Stimulated activated CD4-positive, alpha-beta T cell treated with anti-CD3 and anti-CD28 coated beads, Interleukin-1b, Interleukin-23, amount 100 ng/mL, for 48 hours (primary cell): ENCODE measurements around the gene SF3B2.
"Not testable (repeated sequence)": the region's sequence is repeated elsewhere in the genome, so short reads cannot be mapped to it uniquely, and the experiment has no call there.

Source experiments
- DNase-seq: peaks from one replicate; pipeline ENCODE4 v3.0.0-alpha.2; 2020

Gene SF3B2

GRCh38 chr11:66020212-66020611 lies 32.0 kb upstream of the SF3B2 start:
- DNase-seq = no peak

GRCh38 chr11:66020618-66021357 lies 31.4 kb upstream of the SF3B2 start:
- DNase-seq = no peak

GRCh38 chr11:66022401-66023185 lies 29.6 kb upstream of the SF3B2 start:
- DNase-seq = peak; percentile 74

DNA sequence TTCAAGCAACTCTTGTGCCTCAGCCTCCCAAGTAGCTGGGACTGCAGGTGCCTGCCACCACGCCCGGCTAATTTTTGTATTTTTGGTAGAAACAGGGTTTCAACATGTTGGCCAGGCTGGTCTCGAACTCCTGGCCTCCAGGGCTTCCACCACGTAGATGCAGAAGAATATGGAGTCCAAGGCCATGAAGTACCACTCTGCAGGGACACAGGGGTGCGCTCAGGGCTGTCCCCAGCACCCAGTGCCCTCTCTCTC lies 29.1 kb upstream of the SF3B2 start:
- not testable (repeated sequence) for DNase-seq

DNA sequence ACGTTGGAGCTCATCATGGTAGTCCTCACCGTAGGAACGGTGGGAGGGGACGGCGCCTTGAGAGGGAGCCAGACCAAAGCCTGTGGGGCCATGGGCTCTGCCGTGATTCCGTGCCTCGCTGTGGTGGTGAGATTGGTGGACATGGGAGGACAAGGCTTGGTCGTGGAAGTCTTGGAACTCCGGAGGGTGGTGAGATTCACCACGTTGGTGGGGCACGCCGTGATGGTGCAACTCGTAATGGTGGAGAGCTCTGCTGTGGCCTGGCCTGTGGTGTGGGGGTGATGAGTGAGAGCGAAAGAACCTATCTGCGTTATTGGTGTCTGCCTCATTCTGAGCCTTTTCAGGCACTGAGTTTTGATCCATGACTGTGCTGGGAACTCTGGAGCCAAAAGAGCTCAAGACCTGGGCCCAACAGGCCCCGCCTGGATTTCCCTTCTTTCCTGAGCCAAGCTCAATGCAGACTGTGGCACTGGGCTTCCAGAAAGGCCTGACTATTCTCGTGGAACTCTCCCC lies 26.1 kb upstream of the SF3B2 start, which contains the start of gene CATSPER1:
TSS of gene CATSPER1 (minus strand) at position 463 of the 513 bp plus-strand sequence. CDS start at position 363, 100 bp downstream.
- no peak for DNase-seq

GRCh38 chr11:66032957-66033735 lies 19.0 kb upstream of the SF3B2 start:
- DNase-seq = no peak

GRCh38 chr11:66035653-66036333 lies 16.4 kb upstream of the SF3B2 start:
- no peak for DNase-seq

DNA sequence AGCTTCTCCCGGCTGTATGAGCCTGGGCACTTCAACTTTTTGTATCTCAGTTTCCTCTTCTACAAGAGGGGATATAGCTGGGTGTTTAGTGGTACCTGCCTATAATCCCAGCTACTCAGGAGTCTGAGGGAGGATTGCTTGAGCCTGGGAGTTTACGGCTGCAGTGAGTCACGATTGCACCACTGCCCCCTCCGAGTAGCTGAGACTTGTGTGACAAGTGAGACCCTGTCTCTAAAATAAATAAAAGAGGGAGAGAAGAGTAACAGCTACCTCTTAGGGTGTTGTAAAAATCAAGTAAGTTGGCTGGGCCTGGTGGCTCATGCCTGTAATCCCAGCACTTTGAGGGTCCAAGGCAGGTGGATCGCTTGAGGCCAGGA lies 15.8 kb upstream of the SF3B2 start:
- DNase-seq = no peak

GRCh38 chr11:66037327-66037726 lies 14.8 kb upstream of the SF3B2 start:
- DNase-seq = no peak

- no peak for DNase-seq
These were observed 12.4 kb upstream of the SF3B2 start for GRCh38 chr11:66039765-66040164.

GRCh38 chr11:66042227-66042995 lies 9.8 kb upstream of the SF3B2 start:
- no peak for DNase-seq

DNA sequence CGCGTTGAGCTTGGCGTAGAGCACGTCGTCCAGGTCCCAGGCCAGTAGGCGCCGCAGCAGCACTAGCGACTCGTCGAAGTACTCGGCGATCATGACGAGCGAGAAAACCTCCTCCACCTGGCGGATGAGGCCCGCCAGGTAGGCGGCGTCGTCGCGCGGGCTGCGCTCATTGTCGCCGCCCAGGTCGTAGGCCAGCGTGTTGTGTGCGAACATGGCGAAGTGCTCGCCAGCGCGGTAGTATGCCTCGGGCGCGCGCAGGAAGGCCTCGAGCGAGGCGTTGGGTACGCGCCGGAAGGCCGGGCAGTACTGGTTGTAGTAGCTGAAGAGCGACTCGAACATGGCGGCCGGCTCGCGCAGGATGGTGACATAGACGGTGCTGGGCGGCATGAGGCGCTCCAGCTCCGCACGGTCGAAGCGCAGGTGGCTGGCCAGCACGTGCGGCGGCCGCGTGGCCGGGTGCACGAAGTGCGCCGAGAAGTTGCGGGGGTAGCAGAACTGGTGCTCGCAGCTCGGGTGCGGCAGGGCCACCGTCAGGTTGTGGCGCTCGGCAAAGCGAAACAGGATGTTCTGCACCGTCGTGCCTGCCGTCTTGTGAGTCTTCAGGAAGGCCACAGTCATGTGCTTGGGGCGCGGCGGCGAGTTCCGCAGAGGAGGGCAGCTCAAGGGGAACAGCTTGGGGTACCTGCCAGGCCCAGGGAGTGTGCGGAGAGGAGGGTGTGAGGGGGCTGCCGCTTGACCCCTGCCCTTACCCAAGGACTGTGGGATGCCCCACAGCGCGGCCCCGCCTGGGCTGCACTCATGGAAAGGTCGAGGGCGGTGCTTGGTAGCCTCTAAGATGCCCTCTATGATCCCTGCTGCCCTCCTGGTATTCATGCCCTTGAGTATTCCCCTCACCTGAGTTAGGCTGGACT lies 8.9 kb upstream of the SF3B2 start:
- no peak for DNase-seq

GRCh38 chr11:66044757-66045156 lies 7.4 kb upstream of the SF3B2 start:
- DNase-seq = no peak

DNA sequence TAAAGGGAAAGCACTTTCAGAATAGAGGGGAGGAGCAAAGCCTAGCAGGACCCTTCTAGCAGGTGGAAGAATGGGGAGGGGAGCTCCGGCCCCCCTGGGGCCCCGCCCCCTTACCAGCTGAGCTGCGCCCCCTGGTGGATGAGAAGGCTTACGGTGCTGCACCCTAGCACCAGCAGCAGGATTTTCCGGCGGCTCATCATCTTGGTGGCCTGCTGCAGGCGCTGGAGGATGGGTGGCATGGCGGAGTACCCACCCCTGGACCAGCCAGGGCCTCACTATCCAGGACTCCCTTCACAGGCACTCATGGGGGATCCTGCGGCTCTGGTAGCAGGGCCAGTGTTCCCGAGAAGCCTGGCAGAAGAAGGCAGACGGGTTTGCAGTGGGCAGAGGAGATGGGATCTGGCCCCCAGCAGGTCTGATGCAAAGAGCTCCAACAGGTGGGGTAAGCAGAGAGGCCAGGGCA lies 7.0 kb upstream of the SF3B2 start:
- DNase-seq = peak; percentile 83

GRCh38 chr11:66046901-66047300 lies 5.3 kb upstream of the SF3B2 start:
- DNase-seq = no peak

DNA sequence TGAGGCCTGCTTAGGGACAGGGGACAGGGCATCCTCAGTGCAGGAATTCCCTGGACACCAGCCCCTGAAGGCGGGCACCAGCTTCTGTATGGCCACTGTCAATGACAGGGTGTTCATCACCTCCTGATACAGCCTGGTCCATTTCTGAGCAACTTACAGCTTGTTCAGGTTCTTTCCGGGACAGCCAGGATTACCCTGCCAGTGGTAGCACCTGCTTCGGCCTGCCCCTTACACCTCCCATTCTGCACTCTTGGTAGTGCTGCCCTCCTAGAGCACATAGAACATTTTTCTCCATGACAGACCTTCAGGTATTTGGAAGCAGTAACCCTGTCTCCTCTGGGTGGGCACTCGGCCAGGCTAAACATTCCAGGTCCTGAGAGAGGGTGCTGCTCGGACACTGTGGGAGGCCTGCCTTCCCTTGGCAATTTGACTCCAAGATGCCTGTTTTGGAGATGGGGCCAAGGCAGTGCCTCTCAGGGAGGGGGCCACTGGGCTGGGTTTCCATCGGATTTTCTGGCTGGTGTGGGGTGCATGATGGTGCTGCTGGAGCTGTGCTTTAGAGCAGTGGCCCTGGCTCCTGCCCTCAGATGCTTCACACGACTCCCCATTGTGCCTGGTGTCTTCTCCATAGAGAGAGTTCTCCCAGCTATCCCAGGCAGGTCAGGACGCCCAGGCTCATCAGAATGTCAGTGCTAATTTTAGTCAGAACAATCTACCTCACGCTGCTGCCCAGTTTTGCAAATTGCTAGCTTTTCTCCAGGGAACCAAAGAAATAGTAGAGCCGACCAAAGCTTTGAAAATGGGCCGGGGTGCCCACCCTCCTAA lies 4.4 kb upstream of the SF3B2 start:
- no peak for DNase-seq

DNA sequence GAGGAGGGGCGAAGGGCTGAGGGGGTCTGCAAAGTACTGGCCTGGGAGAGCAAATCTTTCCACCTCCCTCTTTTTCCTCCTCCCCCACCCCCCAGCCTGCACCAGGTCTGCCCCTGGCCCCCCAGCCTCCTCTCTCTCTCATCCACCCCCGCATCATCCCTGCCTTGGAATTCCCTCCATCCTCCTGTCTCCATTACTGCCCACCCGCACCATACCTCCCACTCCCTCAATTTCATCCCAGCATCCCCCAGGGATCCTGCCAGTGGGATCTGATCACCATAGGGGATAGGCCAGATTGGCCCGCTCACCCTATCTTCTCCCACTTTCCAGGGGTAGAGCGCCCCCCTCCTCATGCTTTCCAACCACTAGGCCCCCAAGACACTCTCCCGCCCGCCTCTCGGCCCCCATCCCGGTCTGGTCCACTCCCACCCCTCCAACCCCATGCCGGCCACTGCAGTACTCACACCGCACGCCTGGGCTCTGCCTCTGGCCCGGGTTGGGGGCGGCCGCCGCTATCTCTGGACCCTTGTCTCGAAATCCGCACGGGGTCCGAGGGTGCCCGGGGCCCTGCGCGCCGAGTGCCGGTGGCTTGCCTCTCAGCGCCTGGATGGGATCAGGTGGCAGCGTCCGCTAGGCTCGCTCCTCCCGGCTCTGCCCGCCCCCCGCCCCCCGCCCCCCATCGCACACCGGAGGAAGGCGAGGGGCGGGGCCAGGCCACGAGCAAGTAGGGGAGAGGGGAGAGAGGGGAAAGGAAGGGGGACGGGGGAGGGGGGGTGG lies 3.4 kb upstream of the SF3B2 start, which contains the start of gene GAL3ST3:
TSS of gene GAL3ST3 (minus strand) at position 615 of the 777 bp plus-strand sequence. CDS start 3,746 bp downstream, outside the sequence.
- no peak for DNase-seq

- no peak for DNase-seq
These were observed 1.5 kb upstream of the SF3B2 start for GRCh38 chr11:66050581-66051231.
